HG02885 (cell line): ENCODE results near the gene ZSCAN25.
"Not testable (repeated sequence)": the region's sequence is repeated elsewhere in the genome, so short reads cannot be mapped to it uniquely, and the experiment has no call there.

ENCODE experiments used
- ATAC-seq: cut with Tn5 transposase; IDR thresholded peaks from one replicate; pipeline ENCODE4 v1.9.1; 2021; ENCODE audit warnings: mild to moderate bottlenecking; ENCODE audit not compliant: unreplicated experiment, poor library complexity

The ZSCAN25 gene

DNA sequence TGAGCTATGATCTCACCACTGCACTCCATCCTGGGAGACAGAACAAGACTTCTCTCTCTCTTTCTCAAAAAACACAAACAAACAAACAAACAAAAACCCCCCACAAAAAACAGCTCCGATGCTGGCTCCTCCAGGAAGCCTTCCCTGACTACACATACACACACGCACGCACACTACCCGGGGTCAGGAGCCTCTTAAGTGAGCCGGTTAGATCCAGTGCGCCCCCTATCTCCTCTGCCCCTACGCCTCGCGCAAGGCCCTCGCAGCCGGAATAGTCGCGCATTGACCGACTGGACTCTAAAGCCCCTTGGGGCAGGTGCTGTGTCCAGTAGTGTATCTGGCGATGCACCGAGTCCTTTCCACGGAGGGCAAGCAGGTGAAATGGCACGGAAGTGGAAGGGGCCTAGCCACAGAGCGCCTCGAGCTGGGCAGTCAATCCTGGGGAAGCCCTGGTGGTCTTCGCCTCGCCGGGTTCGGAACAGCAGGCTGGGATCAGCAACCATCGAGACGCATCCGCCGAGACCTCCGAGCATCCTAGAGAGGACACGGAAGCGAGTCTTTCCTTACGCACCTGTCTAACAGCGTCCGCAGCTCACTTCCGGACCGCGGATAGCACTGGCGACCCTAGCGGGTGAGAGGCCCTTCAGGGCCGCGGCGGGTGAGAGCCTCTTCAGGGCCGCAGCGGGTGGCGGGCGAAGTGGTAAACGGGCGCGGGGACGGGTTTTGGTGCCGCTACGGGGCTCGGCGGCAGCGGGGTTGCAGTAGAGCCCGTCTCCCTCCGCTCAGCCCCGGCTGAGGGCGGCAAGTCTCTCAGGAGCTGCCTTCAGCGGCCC lies at the start of gene ZSCAN25:
Gene ZSCAN25 (plus strand): TSS at position 588 of the 833 bp plus-strand sequence. CDS start 2,661 bp downstream, outside the sequence.
- ATAC-seq: peak; percentile 93

DNA sequence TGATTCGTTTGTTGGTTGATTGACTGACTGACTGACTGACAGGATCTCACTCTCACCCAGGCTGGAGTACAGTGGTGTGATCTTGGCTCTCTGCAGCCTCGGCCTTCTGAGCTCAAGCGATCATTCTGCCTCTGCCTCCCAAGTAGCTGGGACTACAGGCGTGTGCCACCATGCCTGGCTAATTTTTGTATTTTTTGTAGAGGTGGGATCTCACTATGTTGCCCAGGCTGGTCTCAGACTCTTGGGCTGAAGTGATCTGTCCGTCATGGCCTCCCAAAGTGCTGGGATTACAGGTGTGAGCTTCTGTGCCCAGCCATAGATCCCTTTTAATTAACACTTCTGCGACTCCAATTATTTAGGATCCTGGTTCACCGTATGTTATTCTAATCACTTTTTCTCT lies 48.0 kb upstream of the ZSCAN25 start:
- not testable (repeated sequence) for ATAC-seq

DNA sequence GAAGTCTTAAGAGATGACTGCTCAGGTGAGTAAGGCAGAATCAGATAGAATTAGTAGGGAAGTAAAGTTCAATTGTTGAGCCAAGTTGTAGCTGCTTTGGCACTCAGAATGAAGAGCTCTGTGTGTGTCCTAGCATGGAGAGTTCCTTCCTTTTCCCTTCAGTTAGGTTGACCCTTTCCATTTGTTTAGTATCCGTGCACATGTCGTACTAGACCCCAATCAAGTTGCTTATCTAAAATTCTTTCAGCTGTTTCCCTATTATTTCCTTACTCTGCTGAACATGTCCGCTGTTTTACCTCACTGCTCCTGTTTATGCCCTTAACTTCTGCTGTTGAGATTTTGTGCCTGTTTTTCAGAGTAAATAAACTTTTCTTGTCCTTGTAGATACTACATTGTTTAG lies 45.0 kb upstream of the ZSCAN25 start:
- ATAC-seq: no peak

- ATAC-seq: no peak
These were observed 43.5 kb upstream of the ZSCAN25 start for GRCh38 chr7:99573257-99573656.

GRCh38 chr7:99576251-99576650 lies 40.5 kb upstream of the ZSCAN25 start:
- ATAC-seq: no peak

DNA sequence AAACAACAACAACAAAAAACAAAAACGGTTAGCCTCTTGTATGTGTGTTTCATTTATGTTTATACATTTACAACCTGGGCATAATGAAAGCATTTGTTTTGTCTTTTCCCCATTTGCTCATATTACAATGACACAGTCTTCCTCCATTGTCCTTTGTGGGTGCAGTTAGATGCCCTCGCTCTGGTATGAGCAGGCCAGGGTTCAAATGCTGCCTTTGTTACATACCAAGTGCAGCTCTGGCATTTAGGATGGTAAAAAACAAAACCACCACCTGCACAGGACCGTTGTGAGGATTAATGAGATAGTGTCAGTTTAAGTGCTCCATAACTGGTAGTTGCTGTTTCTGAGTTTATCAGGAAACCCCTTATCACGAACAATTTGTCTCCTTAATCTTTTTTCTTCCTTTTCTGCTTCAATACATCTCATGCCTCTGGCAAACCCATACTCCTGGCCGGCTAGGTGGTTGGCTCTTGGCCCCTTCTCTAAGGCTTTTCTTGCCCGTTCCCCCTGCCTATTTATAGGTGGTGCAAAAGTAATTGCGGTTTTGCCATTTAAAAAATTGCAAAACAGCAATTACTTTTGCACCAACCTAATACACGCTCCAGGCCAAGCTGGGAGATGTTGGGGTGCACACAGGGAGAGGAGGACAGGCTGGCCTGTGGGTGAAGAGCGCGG lies 37.3 kb upstream of the ZSCAN25 start:
- no peak for ATAC-seq

GRCh38 chr7:99579956-99580777 lies 36.6 kb upstream of the ZSCAN25 start:
- no peak for ATAC-seq

DNA sequence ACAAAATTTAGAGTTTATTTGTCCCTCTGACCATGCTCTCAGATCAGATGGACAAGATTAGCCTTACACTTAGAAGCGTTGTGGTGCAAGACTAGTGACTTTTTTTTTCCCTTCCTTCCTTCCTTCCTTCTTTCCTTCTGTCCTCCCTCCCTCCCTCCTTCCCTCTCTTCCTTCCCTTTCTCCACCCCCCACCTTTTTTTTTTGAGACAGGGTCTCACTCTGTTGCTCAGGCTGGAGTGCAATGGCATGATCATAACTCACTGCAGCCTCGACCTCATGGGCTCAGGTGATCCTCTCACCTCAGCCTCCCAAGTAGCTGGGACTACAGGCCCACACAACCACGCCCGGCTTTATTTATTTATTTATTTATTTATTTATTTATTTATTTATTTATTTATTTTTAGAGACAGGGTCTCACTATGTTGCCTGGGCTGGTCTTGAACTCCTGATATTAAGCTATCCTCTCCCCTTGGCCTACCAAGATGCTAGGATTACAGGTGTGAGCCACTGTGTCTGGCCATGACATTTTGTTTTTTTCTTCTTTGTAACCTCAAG lies 35.9 kb upstream of the ZSCAN25 start:
- not testable (repeated sequence) for ATAC-seq

- ATAC-seq: no peak
These were observed 27.9 kb upstream of the ZSCAN25 start for GRCh38 chr7:99588868-99589267.

GRCh38 chr7:99594948-99595745 lies 21.6 kb upstream of the ZSCAN25 start:
- ATAC-seq: no peak

DNA sequence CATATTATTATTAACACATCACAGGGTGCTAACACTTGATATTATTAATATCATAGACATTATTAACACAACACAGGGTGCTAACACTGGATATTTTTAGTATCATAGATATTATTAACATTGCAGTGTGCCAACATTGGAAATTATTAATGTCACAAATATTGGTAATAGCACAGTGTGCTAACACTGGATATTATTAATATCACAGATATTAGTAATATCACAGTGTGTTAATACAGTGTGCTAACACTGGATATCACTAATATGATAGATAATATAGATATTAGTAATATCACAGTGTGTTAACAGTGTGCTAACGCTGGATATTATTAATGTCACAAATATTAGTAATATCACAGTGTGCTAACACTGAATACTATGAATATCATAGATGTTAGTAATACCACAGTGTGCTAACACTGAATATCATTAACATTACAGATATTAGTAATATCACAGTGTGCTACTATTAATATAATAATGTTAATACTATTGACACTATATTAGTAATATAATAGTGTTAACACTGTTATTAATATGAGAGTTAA lies 20.3 kb upstream of the ZSCAN25 start:
- ATAC-seq: no peak

GRCh38 chr7:99597762-99598501 lies 18.8 kb upstream of the ZSCAN25 start, which contains the start of gene TMEM225B:
TMEM225B (plus strand) TSS chr7:99598267; CDS start chr7:99604389, 6,122 bp downstream.
- ATAC-seq: no peak

- ATAC-seq: no peak
These were observed 16.9 kb upstream of the ZSCAN25 start for GRCh38 chr7:99599836-99600235.

- no peak for ATAC-seq
These were observed 15.0 kb upstream of the ZSCAN25 start for GRCh38 chr7:99601656-99602310.

DNA sequence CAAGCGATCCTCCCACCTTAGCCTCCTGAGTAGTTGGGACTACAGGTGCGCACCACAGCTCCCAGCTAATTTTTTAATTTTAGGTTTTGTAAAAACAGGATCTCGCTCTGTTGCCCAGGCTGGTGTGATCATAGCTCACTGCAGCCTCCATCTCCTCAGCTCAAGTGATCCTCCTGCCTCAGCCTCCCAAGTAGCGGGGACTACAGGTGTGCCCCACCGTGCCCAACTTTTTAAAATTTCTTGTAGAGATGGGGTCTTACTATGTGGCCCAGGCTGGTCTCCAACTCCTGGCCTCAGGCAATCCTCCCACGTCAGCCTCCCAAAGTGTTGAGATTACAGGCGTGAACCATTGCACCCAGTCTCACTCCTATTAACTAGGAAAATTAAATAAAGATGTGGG lies 11.2 kb upstream of the ZSCAN25 start:
- ATAC-seq: no peak

- no peak for ATAC-seq
These were observed 10.2 kb upstream of the ZSCAN25 start for GRCh38 chr7:99606531-99606930.

GRCh38 chr7:99607548-99607947 lies 9.2 kb upstream of the ZSCAN25 start:
- ATAC-seq: no peak

DNA sequence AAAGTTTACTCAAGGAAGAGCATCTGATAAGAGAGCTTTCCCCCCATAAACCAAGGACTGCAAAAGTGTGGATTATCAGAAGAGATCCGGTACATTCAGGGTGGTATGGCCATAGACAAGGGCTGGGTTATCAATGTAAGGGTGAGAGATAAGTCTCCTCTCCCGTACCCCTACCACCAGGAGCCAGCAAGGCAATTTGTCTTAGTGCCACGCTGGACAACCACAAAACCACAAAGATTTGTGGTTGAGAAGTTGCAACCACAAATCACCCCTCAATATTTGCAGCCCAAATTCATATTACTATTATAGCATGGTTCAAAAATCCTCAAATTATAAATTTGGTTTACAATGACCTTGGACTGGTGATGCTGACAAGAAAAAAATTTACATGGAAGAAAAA lies 2.3 kb upstream of the ZSCAN25 start:
- no peak for ATAC-seq
